SK-MEL-5 (cell line): ENCODE results near the gene PMIS2. TPM values are rescaled to one million over a fixed set of nuclear protein-coding genes. Genes with fewer than 3 reads are reported as not detected.
"Not testable (repeated sequence)": the region's sequence is repeated elsewhere in the genome, so short reads cannot be mapped to it uniquely, and the experiment has no call there.

ENCODE experiments used
- DNase-seq: peaks from one replicate; pipeline ENCODE4 v3.0.0-alpha.2; 2016; ENCODE audit warnings: low read depth, low spot score
- in situ Hi-C: cut with HindIII; loops from 2 replicates; pipeline ENCODE4 v1.10.0; 2016; ENCODE audit warnings: low sequenced_read_pairs, high pct_unique_total_duplicates, low pct_unique_long_range_greater_than_20kb
- total RNA-seq: library from RNA; depleted of rRNA; stranded (reverse); fragments of >200 nt; shearing (Covaris generic); gene quantifications from 2 replicates; pipeline ENCODE4 v1.2.3, GENCODE V29; 2014

PMIS2 gene
- total RNA-seq, 1 experiment from 2014 or later, result not detected

DNA sequence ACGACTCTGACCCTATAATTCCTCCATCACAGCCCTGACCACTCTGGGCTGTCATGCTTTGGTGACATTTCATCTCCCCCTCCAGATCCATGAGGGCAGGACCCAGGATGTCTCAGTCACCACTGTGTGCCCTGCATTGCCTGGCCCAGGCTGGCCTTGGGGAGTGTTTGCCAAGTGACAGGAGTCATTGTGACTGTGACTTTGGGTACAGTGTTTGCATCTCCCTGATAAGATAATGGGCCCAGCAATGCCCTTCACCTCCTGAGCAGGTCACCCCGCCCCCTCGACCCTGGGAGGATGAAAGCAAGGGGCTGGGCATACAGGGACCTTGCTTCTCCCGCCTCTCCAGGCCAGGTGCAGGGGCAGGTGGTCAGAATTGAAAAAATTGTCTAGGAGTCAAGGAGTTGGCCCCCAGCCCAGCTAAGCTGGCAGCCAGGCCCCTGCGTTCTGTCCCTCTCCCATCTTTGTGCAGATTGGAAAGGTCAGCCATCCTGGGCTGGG, 16.6 kb upstream of the PMIS2 start:
- in situ Hi-C loops, result no loop called here
- no peak for DNase-seq

DNA sequence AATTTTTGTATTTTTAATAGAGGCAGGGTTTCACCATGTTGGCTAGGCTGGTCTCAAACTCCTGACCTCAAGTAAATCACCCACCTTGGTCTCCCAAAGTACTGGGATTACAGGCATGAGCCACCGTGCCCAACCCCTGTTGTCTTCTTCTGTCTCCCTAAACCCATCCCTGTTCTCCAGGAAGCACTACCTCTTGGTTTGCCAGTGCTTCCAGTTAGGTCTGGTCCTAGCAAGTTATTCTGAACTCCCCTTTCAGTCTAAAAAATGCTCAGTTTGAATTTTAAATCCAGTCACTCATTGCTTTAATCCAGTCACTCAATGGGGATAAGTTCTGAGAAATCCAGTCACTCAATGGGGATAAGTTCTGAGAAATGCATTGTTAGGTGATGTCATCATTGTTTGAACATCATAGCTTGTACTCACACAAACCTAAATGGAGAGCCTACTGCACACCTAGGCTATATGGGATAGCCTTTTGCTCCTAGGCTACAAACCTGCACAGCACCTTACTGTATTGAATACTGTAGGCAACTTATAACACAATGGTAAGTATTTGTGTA, 14.5 kb upstream of the PMIS2 start:
- in situ Hi-C loops, result no loop called here

DNA sequence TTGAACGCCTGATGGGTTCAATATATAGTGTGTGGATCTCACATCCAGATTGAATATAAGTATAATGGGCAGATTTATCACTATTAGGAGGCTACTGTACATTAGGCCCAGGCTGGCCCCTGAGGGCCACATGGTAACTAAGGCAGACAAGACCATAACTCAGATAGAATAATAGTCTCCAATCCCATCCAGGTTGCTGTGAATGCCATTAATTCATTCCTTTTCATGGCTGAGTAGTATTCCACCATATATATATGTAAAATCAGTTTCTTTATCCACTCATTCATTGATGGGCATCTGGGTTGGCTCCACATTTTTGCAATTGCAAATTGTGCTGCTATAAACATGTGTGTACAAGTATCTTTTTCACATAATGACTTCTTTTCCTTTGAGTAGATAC, 8.1 kb upstream of the PMIS2 start:
- DNase-seq, result no peak
- in situ Hi-C loops, result no loop called here

More for the DNA sequence above, 14.5 kb upstream of the PMIS2 start:
- DNase-seq, result no peak

DNA sequence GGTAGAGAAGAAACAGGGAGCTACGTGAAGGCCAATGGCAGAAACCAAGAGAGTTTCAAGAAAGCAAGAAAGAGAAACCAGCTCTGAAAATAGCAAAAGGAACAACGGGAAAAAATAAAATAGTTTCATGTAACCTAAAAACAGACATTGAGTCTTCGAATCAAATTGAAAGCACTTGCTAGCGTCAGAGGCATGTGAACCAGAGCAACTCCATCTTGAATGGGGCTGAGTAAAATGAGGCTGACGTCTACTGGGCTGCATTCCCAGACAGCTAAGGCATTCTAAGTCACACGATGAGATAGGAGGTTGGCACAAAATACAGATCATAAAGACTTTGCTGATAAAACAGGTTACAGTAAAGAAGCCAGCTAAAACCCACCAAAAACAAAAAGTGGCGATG, 7.3 kb upstream of the PMIS2 start:
- no peak for DNase-seq
- in situ Hi-C loops, result no loop called here

DNA sequence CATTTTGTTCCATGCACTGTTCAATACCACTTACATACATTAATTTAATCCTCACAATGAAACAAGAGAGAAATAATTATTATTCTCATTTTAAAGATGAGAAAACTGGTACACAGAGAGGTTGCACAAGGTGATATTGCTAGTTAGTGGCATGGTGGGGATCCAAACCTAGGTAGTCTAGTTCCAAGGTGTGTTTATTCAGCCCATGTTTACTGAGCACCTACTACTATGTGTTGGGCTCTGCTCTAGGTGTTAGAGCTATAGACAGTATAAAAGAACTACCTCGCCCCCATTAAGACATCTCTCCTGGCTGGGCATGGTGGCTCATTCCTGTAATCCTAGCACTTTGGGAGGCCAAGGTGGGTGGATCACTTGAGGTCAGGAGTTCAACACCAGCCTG, 3.2 kb upstream of the PMIS2 start:
- DNase-seq, result no peak
- in situ Hi-C loops, result no loop called here

DNA sequence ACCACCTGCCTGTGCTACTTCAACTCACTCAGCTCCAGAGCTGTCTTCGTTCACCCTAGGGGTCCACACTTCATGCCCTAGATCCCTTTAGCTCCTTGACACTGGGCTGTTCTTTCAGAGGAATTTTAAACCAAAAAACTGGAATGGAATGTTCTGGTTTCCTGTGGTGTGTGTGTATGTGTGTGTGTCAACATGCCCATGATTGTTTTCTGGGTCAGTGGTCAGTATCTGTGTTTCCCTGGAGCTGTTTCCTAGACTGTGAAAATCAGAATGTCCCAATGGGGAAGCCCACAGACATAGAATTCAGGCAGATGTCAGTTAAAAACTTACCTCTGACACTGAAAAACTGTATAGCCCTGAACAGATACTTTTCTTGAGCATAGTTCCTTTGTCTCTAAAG, 1.3 kb downstream of the PMIS2 start:
- DNase-seq, result no peak
- in situ Hi-C loops, result no loop called here

DNA sequence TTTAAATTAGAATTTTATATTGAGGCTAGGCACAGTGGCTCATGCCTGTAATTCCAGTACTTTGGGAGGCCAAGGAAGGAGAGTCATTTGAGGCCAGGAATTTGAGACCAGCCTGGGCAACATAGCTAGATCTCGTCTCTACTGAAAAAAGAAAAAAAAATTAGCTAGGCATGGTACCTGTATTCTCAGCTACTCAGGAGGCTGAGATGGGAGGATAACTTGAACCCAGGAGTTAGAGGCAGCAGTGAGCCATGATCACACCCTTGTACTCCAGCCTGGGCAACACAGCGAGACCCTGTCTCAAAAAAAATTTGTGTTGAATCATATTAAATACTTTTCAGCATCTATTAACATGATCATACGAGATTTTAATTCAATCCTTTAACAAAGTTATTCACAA, 4.9 kb downstream of the PMIS2 start:
- in situ Hi-C loops, result no loop called here
- no peak for DNase-seq

DNA sequence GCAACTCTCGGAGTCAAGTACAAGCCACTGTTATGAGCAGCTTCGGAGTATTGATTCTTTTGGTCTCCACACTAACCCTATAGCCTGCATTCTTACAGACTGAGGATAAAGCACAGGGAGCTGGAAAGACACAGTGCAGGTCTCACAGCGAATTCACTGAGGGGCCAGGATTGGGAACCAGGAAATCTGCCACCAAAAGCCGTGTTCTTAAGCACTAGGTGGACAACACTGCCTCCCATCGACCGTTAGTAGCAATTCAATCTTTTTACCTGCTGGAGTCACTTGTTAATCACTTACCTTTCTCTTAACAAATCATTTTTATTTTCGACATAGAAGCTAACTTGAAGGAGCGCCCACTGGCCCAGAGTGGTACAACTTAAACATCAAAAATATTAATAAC, 6.3 kb downstream of the PMIS2 start:
- DNase-seq, result peak; percentile 59
- in situ Hi-C loops, result no loop called here

DNA sequence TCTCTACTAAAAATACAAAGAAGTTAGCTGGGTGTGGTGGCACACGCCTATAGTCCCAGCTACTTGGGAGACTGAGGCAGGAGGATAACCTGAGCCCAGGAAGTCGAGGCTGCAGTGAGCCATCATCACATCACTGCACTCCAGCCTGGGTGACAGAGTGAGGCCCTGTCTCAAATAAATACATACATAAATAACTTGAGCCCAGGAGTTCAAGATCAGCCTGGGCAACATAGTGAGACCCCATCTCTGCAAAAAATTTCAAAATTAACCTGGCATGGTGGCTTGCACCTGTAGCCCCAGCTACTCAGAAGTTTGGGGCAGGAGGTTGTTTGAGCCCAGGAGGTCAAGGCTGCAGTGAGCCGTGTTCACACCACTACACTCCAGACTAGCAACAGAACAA, 9.1 kb downstream of the PMIS2 start:
- DNase-seq, in situ Hi-C loops: not testable (repeated sequence)

DNA sequence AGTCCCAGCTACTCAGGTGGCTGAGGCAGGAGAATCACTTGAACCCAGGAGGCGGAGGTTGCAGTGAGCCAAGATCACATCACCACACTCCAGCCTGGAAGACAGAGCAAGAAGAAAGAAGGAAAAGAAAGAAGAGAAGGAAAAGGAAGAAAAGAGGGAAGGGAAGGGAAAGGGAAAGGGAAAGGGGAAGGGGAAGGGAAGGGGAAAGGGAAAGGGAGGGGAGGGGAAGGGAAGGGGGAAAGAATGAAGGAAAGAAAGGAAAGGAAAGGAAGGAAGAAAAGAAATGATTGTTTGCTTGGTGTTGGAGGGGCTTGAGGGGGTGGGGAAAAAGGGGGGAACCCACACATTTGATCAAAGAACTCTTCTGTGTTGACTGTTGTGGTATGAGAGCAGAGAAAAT, 10.0 kb downstream of the PMIS2 start:
- DNase-seq, result no peak
- in situ Hi-C loops, result no loop called here

DNA sequence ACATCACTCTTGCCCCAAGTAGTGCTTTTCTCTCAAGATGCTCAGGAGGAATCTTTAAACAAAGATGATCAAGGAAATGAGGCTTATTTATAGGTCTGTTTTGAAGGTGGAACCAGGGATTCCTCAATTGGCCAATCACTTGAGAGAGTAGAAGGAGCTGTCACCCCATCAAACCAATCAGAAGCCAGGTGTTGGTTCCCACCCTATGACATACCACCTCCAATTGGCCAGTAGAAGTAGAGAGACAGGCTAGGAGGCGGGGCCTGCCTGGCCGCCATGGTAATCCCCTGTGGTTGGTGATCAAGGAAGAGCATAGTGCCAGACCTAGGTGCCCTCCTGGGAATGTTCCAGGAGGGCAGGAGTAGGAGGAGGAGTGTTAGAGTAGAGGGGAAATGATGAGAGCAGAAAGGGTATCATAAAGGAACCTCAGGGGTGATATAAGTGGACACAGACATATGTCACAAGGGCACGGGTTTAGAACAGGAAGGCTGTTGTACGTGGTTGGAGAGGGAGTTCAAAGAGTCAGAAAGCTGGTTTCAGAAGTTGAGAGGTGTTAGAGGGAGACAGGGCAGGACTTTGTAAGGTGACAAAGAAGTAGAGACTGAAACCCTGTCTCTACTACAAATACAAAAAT, 10.5 kb downstream of the PMIS2 start:
- peak; percentile 54 for DNase-seq
- in situ Hi-C loops, result no loop called here

DNA sequence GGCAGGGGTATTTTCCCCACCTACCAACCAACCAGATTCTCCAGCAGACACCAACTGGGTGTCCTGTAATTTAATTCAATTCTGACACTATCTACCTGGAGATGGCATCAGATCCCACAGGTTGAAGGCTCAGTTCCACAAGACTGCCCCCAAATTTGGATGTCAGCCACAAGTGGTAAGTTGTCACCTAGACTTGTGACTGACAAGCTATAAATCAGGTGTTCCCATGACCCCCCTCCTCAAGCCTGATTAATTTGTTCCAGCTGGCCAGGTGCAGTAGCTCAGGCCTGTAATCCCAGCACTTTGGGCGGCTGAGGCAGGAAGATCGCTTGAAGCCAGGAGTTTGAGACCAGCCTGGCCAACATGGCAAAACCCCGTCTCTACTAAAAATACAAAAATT, 16.0 kb downstream of the PMIS2 start:
- in situ Hi-C loops, result no loop called here

DNA sequence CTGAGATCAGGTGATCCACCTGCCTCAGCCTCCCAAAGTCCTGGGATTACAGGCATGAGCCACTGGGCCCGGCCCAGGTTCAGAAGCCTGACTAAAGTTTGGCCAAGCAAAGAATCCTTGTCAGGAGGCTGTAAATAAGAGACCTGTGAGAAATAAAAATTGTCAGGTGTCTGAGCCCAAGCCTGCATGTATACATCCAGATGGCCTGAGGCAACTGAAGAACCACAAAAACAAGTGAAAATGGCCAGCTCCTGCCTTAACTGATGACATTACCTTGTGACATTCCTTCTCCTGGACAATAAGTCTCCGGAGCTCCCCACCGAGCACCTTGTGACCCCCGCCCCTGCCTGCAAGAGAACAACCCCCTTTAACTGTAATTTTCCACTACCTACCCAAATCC, 18.5 kb downstream of the PMIS2 start:
- peak; percentile 18 for DNase-seq
- in situ Hi-C loops, result not testable (repeated sequence)

More for the DNA sequence above, 16.0 kb downstream of the PMIS2 start:
- no peak for DNase-seq

DNA sequence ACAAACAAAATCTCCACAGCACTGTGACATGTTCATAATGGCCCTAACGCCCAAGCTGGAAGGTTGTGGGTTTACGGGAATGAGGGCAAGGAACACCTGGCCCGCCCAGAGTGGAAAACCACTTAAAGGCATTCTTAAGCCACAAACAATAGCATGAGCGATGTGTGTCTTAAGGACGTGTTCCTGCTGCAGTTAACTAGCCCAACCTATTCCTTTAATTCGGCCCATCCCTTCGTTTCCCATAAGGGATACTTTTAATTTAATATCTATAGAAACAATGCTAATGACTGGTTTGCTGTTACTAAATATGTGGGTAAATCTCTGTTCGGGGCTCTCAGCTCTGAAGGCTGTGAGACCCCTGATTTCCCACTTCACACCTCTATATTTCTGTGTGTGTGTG, 21.2 kb downstream of the PMIS2 start:
- in situ Hi-C loops, DNase-seq: not testable (repeated sequence)

DNA sequence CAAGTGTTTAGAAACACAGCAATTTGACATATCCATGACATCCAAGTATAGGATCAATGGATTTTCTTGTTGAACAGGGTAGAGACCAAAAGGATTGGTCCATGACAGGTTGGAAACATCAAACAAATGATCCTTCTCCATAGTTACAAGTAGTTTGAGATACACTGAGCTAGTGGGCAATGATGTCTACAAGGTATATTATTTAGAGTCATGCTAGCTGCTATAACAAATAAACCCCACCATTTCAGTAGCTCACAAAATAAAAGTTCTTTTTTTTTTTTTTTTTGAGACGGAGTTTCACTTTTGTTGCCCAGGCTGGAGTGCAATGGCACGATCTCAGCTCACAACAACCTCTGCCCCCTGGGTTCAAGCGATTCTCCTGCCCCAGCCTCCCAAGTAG, 21.7 kb downstream of the PMIS2 start:
- no peak for DNase-seq
- in situ Hi-C loops, result no loop called here

DNA sequence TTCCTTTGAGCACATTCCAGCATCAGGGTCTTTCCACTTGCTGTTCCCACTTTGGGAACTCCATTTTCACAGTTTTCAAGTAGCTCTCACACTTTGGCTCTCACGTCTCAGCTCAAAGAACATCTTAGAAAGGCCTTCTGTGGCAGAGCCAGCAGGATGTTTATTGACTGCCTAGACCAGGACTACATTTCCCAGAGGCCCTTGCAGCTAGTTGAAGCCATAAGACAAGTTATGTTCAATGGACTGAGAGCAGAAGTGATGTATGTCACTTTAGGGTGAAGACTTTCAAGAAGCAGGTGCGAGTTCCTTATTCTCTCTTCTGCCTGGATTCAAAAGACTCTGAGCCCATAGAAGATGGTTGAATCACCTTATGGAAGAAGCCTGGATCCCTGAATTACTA, 22.3 kb downstream of the PMIS2 start:
- in situ Hi-C loops, result no loop called here
- DNase-seq, result peak; percentile 27

DNA sequence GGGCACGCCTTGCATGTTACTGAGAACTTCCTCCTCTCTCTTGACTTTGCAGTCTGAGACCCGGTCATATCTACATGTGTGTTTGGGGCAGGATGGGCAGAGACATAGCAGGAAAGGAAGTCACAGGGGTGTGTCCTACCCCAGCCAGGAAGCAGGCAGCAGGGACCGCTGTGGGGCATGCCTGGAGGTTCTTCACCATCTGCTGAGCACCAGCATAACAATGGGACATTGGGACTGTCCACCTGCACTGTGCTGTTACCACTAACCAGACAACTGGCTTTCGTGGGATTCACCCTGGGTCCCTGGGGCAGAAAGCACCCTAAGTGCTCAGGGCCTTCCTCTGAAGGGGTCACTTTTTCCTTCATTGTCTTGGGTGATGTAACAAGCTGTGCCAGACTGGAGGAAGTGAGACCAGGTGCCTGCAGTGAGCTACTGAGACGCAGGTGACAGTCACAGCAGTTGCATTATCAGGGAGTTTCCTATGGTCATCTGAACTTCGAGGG, 23.9 kb downstream of the PMIS2 start:
- in situ Hi-C loops, result no loop called here
- DNase-seq, result no peak

DNA sequence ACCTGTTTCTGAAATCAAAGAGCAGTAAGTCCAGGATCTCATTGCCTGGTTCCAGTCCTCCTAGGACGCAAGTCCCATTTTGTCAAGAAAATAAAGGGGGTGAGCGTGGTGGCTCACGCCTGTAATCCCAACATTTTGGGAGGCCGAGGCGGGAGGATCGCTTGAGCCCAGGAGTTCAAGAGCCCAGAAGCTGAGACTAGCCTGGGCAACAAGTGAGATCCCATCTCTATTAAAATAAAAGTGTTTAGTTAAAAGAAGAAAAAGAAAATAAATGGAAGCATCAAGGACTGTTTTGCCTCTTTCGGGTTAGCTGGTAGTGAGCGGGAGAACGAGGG, 26.2 kb downstream of the PMIS2 start:
- no peak for DNase-seq
- in situ Hi-C loops, result no loop called here

DNA sequence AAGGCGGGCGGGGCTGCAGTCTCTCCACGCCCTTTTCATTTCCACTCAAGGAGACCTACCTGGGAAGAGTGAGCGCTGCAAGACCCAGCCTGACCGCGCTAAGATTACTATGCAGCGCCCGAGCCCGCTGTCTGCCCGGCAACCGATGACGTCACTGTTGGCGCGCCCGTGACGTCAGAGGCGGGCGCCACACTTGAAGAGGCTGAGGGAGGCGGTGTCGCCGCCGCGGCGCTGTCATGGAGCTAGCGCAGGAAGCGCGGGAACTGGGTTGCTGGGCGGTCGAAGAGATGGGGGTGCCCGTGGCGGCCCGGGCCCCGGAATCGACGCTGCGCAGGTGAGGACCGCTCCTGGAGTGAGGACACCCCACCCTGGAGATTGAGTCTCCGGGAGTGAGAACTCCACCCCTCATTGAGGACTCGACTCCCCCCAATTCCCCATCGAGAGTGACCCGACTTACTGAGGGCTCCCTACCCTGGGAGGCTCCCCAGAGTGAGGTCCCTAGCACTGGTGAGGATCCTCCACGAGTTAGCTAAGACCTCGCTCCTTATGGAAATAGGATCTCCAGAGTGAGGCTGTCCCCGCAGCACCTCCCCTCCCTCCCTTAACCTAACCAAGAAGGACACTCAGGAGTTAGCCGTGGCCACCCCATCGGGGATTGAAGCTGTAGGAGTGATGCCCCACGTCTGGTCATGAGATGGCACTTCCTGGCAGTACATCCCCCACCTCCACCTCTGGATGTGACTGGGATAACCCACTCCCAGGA, 26.8 kb downstream of the PMIS2 start, which contains the start of gene HAUS5:
TSS of gene HAUS5 (plus strand) at position 177 of the 763 bp plus-strand sequence. CDS start at position 237, 60 bp downstream.
- in situ Hi-C loops, result no loop called here
- peak; percentile 87 for DNase-seq
